ENCODE data around the gene LTA4H. TPM values are rescaled to one million over a fixed set of nuclear protein-coding genes. Genes with fewer than 3 reads are reported as not detected.
"Not testable (repeated sequence)": the region's sequence is repeated elsewhere in the genome, so short reads cannot be mapped to it uniquely, and the experiment has no call there.

Gene LTA4H
- 100 to 1,000 TPM; 132 to 156 TPM for total RNA-seq

GRCh38 chr12:96035283-96036236, at the start of gene LTA4H:
LTA4H (minus strand) TSS chr12:96035587; CDS start chr12:96035519, 68 bp downstream.
- H3K9me3 Mint-ChIP-seq, result no peaks in the 10 kb centered on the region
- H3K36me3 Mint-ChIP-seq, result peaks cover 0 to 3% of the 10 kb centered on the region in 2 donors
- DNase-seq (ENCODE audit: low spot score in 2 of 2), result peak; percentile 93 to 96
- ATAC-seq, result peak; percentile 95 to 96
- no peak within 1 kb of the TSS for H3K27ac Mint-ChIP-seq

GRCh38 chr12:96084624-96085023, 49.2 kb upstream of the LTA4H start:
- peak overlapping the region in 1 of 2 donors; percentile 5 for H3K27ac Mint-ChIP-seq

GRCh38 chr12:96083020-96083719, 47.8 kb upstream of the LTA4H start:
- Mint-ChIP-seq H3K27ac (no peak overlapping the region), H3K36me3 (peaks cover 7 to 9% of the 10 kb centered on the region in 2 donors), H3K9me3 (peaks cover 6 to 8% of the 10 kb centered on the region in 2 donors)
- DNase-seq (ENCODE audit: low spot score in 2 of 2) (no peak), ATAC-seq (no peak)

More at GRCh38 chr12:96084624-96085023, 49.2 kb upstream of the LTA4H start:
- H3K9me3 Mint-ChIP-seq, result peaks cover 11 to 17% of the 10 kb centered on the region in 2 donors
- DNase-seq (ENCODE audit: low spot score in 2 of 2) (no peak), ATAC-seq (no peak)
- peaks cover 7 to 10% of the 10 kb centered on the region in 2 donors for H3K36me3 Mint-ChIP-seq

- DNase-seq (ENCODE audit: low spot score in 2 of 2) (no peak), ATAC-seq (no peak)
- Mint-ChIP-seq H3K36me3 (peaks cover 7 to 8% of the 10 kb centered on the region in 2 donors), H3K9me3 (peaks cover 6 to 8% of the 10 kb centered on the region in 2 donors), H3K27ac (no peak overlapping the region)
These were observed 46.2 kb upstream of the LTA4H start for GRCh38 chr12:96081596-96081995.

DNA sequence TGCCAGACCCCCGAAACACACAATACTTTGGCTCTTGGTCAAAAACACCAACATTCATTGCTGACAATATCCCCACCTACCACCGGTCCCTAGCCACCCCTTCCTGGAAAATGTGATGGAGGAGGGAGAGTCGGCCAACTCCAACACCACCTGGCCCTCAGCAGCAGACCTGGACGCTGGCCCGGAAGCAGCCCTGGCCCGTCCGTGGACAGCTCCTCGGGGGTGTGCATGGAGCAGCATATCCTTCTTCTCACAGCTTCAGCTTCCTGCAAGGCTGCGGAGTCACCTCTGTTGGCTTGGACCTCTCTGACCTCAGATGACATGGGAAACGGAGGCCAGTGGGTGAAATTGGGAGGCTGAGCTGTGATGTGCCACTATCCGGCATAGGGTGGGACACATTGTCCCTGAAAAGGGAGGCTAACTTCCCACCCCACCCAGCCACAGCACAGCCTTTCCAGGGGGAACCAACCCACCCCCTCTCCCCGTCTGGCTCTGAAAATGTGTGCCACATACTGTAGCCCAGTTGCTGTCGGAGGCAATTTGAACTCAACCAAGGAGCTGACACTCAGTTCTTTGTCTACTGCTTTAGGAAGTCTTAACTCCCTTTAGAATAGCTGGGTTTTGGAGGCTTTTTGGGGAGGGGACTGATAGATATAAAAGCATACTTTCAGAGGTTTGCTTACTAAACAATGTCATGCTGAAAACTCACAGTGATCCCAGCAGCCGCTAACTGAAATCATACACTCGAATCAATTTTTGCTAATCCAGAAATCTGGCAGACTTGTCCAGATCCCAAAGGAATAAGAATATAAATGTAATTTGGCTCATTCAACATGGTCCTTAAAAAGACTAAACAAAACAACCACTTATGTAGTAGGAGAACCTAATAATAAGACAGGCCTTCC, 43.1 kb upstream of the LTA4H start:
- H3K36me3 Mint-ChIP-seq, result no peaks in the 10 kb centered on the region
- H3K9me3 Mint-ChIP-seq, result no peaks in the 10 kb centered on the region
- no peak for ATAC-seq
- H3K27ac Mint-ChIP-seq, result no peak overlapping the region
- no peak for DNase-seq (ENCODE audit: low spot score in 2 of 2)

DNA sequence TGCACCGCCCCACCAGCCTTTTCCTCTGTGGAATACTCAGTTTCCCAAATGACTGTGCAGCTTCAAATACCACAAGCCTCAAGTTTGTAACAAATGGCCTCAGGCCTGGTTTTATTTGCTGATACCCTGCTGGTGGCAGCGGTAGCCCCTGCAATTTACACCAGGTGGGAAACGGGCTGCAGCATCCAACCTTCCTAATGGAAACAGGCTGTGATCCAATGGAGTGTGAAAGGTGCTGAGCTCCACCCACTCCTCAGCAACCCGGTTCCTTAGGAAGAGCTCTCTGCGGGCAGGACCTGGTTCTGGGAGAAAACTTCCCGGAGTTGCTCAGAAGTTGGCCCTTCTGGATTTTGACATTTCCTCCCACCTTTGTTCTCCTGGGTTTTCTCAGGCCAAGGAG, 41.7 kb upstream of the LTA4H start:
- no peak overlapping the region for H3K27ac Mint-ChIP-seq
- DNase-seq (ENCODE audit: low spot score in 2 of 2) (no peak), ATAC-seq (no peak)
- H3K9me3 Mint-ChIP-seq, result no peaks in the 10 kb centered on the region
- H3K36me3 Mint-ChIP-seq, result no peaks in the 10 kb centered on the region

DNA sequence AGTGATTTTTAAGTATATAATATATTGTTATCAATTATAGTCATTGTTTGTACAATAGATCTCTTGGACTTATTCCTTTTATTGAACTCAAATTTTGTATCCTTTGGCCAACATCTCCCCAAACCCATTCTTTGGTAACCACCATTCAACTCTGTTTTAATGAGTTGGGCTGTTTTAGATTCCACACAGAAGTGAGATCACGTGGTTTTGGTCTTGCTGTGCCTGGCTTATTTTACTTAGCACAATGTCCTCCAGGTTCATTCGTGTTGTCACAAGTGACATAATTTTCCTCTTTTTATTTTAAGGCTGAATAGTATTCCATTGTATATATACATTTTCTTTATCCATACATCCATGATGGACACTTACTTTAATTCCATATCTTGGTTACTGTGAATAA, 40.2 kb upstream of the LTA4H start:
- ATAC-seq (no peak), DNase-seq (ENCODE audit: low spot score in 2 of 2) (no peak)
- no peak overlapping the region for H3K27ac Mint-ChIP-seq
- H3K36me3 Mint-ChIP-seq, result no peaks in the 10 kb centered on the region
- H3K9me3 Mint-ChIP-seq, result no peaks in the 10 kb centered on the region

- peak; percentile 14 to 77 for ATAC-seq
- Mint-ChIP-seq H3K9me3 (no peaks in the 10 kb centered on the region), H3K36me3 (no peaks in the 10 kb centered on the region), H3K27ac (no peak overlapping the region)
- no peak for DNase-seq (ENCODE audit: low spot score in 2 of 2)
These were observed 38.3 kb upstream of the LTA4H start for GRCh38 chr12:96073346-96074330.

GRCh38 chr12:96070670-96071279, 35.4 kb upstream of the LTA4H start:
- H3K27ac Mint-ChIP-seq, result no peak overlapping the region
- no peaks in the 10 kb centered on the region for H3K36me3 Mint-ChIP-seq
- H3K9me3 Mint-ChIP-seq, result no peaks in the 10 kb centered on the region
- ATAC-seq (peak in 1 of 2 donors; percentile 79), DNase-seq (ENCODE audit: low spot score in 2 of 2) (no peak)

DNA sequence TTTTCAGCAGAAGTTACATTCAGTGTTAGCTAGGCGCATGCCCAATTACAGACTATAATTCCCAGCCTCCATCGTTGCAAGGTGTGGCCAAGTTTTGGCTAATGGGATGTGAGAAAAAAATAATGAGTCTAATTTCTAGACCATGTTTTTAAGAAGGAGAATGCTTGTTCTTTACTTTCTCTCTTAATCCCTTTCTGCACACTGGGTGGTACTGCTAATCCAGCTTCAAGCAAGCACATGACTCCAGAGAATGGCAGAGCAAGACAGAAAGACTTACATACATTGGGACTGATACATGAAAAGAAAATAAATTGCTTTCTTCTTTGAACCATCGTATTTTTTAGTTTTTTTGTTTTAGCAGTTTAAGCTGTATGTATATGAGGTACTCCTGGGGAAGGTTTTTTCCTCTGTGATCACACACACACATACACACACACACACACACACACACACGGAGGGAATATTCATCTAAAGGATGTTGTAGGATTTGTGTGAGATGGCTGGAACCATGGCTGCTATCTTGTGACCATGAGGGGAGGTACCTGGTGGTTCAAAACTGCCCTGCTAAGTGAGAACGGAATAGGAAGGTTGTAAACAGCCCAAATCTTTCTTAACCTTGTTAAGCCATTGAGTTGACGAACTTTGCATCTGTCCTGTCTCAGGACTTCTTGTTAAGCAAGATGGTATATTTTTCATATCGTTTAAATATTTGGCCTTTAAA, 34.3 kb upstream of the LTA4H start:
- Mint-ChIP-seq H3K9me3 (no peaks in the 10 kb centered on the region), H3K27ac (no peak overlapping the region), H3K36me3 (no peaks in the 10 kb centered on the region)
- ATAC-seq, result no peak
- DNase-seq (ENCODE audit: low spot score in 2 of 2), result no peak

GRCh38 chr12:96068636-96069035, 33.2 kb upstream of the LTA4H start:
- Mint-ChIP-seq H3K9me3 (no peaks in the 10 kb centered on the region), H3K36me3 (no peaks in the 10 kb centered on the region), H3K27ac (no peak overlapping the region)
- DNase-seq (ENCODE audit: low spot score in 2 of 2), result no peak
- ATAC-seq, result no peak

DNA sequence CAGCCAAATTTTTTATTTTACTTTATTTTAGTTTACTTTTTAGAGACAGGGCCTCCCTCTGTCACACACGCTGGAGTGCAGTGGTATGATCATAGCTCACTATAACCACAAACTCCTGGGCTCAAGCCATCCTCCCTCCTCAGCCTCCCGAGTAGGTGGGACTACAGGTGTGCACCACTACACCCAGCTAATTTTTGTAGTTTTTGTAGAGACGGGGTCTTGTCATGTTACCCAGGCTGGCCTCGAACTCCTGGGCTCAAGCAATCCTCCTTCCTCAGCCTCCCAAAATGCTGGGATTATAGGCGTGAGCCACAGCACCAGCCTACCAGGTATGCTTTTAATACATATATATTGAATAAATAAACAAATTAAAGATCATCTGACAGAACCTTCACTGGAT, 32.7 kb upstream of the LTA4H start:
- Mint-ChIP-seq H3K36me3 (no peaks in the 10 kb centered on the region), H3K9me3 (peaks cover 0 to 3% of the 10 kb centered on the region in 2 donors), H3K27ac (no peak overlapping the region)
- ATAC-seq, result no peak
- DNase-seq (ENCODE audit: low spot score in 2 of 2), result no peak

DNA sequence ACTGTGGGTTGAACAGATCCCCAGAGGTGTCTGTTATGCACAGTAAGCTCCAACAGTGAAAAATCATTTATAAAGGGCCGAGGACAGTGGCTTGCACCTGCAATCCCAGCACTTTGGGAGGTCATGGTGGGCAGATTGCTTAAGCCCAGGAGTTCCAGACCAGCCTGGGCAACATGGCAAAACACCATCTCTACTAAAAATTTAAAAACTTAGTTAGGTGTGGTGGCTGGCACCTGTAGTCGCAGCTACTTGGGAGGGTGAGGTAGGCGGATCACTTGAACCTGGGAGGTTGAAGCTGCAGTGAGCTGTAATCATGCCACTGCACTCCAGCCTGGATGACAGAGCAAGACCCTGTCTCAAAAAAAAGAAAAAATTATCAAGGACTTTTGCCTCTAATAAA, 30.4 kb upstream of the LTA4H start:
- H3K36me3 Mint-ChIP-seq; ATAC-seq; H3K9me3 Mint-ChIP-seq; DNase-seq (ENCODE audit: low spot score in 2 of 2): not testable (repeated sequence)
- peak overlapping the region in 1 of 2 donors; percentile 7 for H3K27ac Mint-ChIP-seq

DNA sequence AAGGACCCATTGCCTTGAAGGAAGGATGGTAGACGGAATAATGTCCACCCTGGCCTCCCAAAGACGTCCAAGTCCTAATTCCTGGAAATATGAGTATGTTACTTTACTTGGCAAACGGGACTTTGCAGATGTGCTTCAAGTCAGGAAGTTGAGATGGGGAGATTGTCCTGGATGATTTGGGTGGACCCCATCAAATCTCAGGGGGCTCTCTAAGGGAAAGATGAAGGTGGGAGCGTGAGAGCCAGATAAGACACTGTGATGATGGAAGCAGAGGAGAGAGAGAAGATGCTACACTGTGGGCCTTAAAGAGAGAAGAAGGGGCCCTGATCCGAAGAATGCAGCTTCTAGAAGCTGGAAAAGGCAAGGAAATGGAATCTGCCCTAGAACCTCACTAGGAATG, 29.6 kb upstream of the LTA4H start:
- Mint-ChIP-seq H3K27ac (no peak overlapping the region), H3K9me3 (peaks cover 0 to 7% of the 10 kb centered on the region in 2 donors), H3K36me3 (no peaks in the 10 kb centered on the region)
- ATAC-seq, result no peak
- no peak for DNase-seq (ENCODE audit: low spot score in 2 of 2)

- Mint-ChIP-seq H3K9me3 (peaks cover 0 to 7% of the 10 kb centered on the region in 2 donors), H3K36me3 (no peaks in the 10 kb centered on the region), H3K27ac (no peak overlapping the region)
- DNase-seq (ENCODE audit: low spot score in 2 of 2), result no peak
- ATAC-seq, result no peak
These were observed 28.9 kb upstream of the LTA4H start for GRCh38 chr12:96064271-96064670.

All from activated naive CD4-positive, alpha-beta T cell treated with anti-CD3 and anti-CD28 coated beads, Interleukin-2, amount 50 U/mL, for 72 hours (primary cell).